OCI-LY1 (cell line): Measurements from ENCODE around the gene ACAA1.

ENCODE experiments used
- H2AFZ ChIP-seq: fragments of 200-600 bp; sonication (generic), shearing (Covaris generic); 2 replicates; pipeline ENCODE4 v1.6.0; 2014; ENCODE audit warnings: antibody characterized with exemption, mild to moderate bottlenecking, low read length
- H3F3A ChIP-seq: fragments of 200-600 bp; sonication (generic), shearing (Covaris generic); 2 replicates; pipeline ENCODE4 v1.6.0; 2014; ENCODE audit warnings: mild to moderate bottlenecking, antibody characterized with exemption, low read length, moderate library complexity; ENCODE audit not compliant: insufficient read depth
- H3K27ac ChIP-seq: fragments of 200-600 bp; sonication (generic); 2 replicates; pipeline ENCODE4 v1.5.1; 2014; ENCODE audit warnings: low read length, mixed run types, mild to moderate bottlenecking, low read depth; ENCODE audit not compliant: poor library complexity, severe bottlenecking
- H3K27me3 ChIP-seq: fragments of 200-600 bp; sonication (generic); 2 replicates; pipeline ENCODE4 v1.6.0; 2014; ENCODE audit warnings: antibody characterized with exemption, mild to moderate bottlenecking, low read length, moderate library complexity; ENCODE audit not compliant: insufficient read depth
- H3K36me3 ChIP-seq: fragments of 200-600 bp; sonication (generic); 2 replicates; pipeline ENCODE4 v1.6.1; 2014; ENCODE audit warnings: mild to moderate bottlenecking, antibody characterized with exemption, low read length, moderate library complexity, mixed read lengths; ENCODE audit not compliant: insufficient read depth
- H3K4me1 ChIP-seq: fragments of 200-600 bp; sonication (generic); 2 replicates; pipeline ENCODE4 v1.5.1; 2014; ENCODE audit warnings: mild to moderate bottlenecking, low read length, moderate library complexity; ENCODE audit not compliant: insufficient read depth, severe bottlenecking
- H3K4me2 ChIP-seq: fragments of 200-600 bp; sonication (generic), shearing (Covaris generic); 2 replicates; pipeline ENCODE4 v1.6.1; 2014; ENCODE audit warnings: low read length
- H3K4me3 ChIP-seq: fragments of 200-600 bp; sonication (generic); 2 replicates; pipeline ENCODE4 v1.5.1; 2014; ENCODE audit warnings: low read length, low read depth, mild to moderate bottlenecking, mixed read lengths; ENCODE audit not compliant: poor library complexity, severe bottlenecking
- H3K79me2 ChIP-seq: fragments of 200-600 bp; shearing (Covaris generic); 2 replicates; pipeline ENCODE4 v1.6.1; 2016; ENCODE audit warnings: mixed run types, low read length, mixed read lengths; ENCODE audit not compliant: insufficient read depth
- H3K9ac ChIP-seq: fragments of 200-600 bp; sonication (generic), shearing (Covaris generic); 2 replicates; pipeline ENCODE4 v1.6.1; 2014; ENCODE audit warnings: mild to moderate bottlenecking, low read length, mixed read lengths
- H3K9me2 ChIP-seq: fragments of 200-600 bp; sonication (generic), shearing (Covaris generic); 2 replicates; pipeline ENCODE4 v1.6.1; 2014; ENCODE audit warnings: low read depth, mild to moderate bottlenecking, low read length, mixed read lengths
- H3K9me3 ChIP-seq: fragments of 200-600 bp; shearing (Covaris generic); 2 replicates; pipeline ENCODE4 v1.6.1; 2014; ENCODE audit warnings: low read length, mixed read lengths
- H4K20me1 ChIP-seq: fragments of 200-600 bp; sonication (generic), shearing (Covaris generic); 2 replicates; pipeline ENCODE4 v1.6.0; 2016; ENCODE audit warnings: mild to moderate bottlenecking, low read length; ENCODE audit not compliant: insufficient read depth
- CTCF ChIP-seq: fragments of 200-600 bp; sonication (generic), shearing (Covaris generic); IDR thresholded peaks from 2 replicates; pipeline ENCODE4 v1.5.1; 2017; ENCODE audit warnings: mild to moderate bottlenecking, antibody characterized with exemption, low read length, moderate library complexity, mixed read lengths
- EZH2 ChIP-seq: fragments of 200-600 bp; sonication (generic), shearing (Covaris generic); IDR thresholded peaks from 2 replicates; pipeline ENCODE4 v1.8.0; 2017; ENCODE audit warnings: borderline replicate concordance, mixed run types, mild to moderate bottlenecking, antibody characterized with exemption, low read length, moderate library complexity, mixed read lengths

ACAA1 gene

GRCh38 chr3:38114052-38114874 lies 22.7 kb downstream of the ACAA1 start:
- no peak overlapping the region for H3K9ac ChIP-seq
- H3K4me2 ChIP-seq: no peak overlapping the region
- H2AFZ ChIP-seq: no peak overlapping the region

GRCh38 chr3:38112378-38112761 lies 24.6 kb downstream of the ACAA1 start:
- Histone ChIP-seq H3K4me3 (no peak overlapping the region), H3K79me2 (no peaks in the 10 kb centered on the region), H3F3A (no peaks in the 10 kb centered on the region), H3K36me3 (no peaks in the 10 kb centered on the region), H3K9me2 (no peaks in the 10 kb centered on the region), H3K4me1 (no peaks in the 10 kb centered on the region), H3K4me2 (no peak overlapping the region), H3K9me3 (no peaks in the 10 kb centered on the region), H3K9ac (no peak overlapping the region), H3K27ac (no peak overlapping the region), H3K27me3 (no peaks in the 10 kb centered on the region), H2AFZ (no peak overlapping the region), H4K20me1 (no peaks in the 10 kb centered on the region)
- TF ChIP-seq EZH2: no peak
- TF ChIP-seq CTCF: no peak

More at GRCh38 chr3:38114052-38114874, 22.7 kb downstream of the ACAA1 start:
- no peaks in the 10 kb centered on the region for H4K20me1 ChIP-seq
- no peak overlapping the region for H3K27ac ChIP-seq
- no peak overlapping the region for H3K4me3 ChIP-seq
- H3F3A ChIP-seq: no peaks in the 10 kb centered on the region
- H3K9me3 ChIP-seq: no peaks in the 10 kb centered on the region
- H3K4me1 ChIP-seq: no peaks in the 10 kb centered on the region
- TF ChIP-seq EZH2: no peak
- no peak for TF ChIP-seq CTCF
- no peaks in the 10 kb centered on the region for H3K27me3 ChIP-seq
- no peaks in the 10 kb centered on the region for H3K36me3 ChIP-seq
- H3K79me2 ChIP-seq: no peaks in the 10 kb centered on the region
- no peaks in the 10 kb centered on the region for H3K9me2 ChIP-seq

- Histone ChIP-seq H2AFZ (no peak overlapping the region), H3K4me3 (no peak overlapping the region), H3K9ac (no peak overlapping the region), H3K79me2 (no peaks in the 10 kb centered on the region), H3K36me3 (no peaks in the 10 kb centered on the region), H3K4me2 (no peak overlapping the region), H3K27me3 (no peaks in the 10 kb centered on the region), H3F3A (no peaks in the 10 kb centered on the region), H4K20me1 (no peaks in the 10 kb centered on the region), H3K9me2 (no peaks in the 10 kb centered on the region), H3K9me3 (no peaks in the 10 kb centered on the region), H3K4me1 (no peaks in the 10 kb centered on the region), H3K27ac (no peak overlapping the region)
- TF ChIP-seq EZH2: no peak
- no peak for TF ChIP-seq CTCF
These were observed 25.1 kb downstream of the ACAA1 start for GRCh38 chr3:38111696-38112377.
